H1 (cell line): ENCODE results near the gene ANXA7. TPM values are rescaled to one million over a fixed set of nuclear protein-coding genes. Genes with fewer than 3 reads are reported as not detected.

Experiments
- CTCF ChIA-PET: fragments of 300-600 bp; sonication (Branson Sonifier 250); formaldehyde crosslinking; loops from one replicate; lab custom pipeline; 2021; ENCODE audit not compliant: partially characterized antibody; lab: Charles Lee
- POLR2A ChIA-PET: fragments of 300-600 bp; sonication (Branson Sonifier 250); formaldehyde crosslinking; loops from one replicate; lab custom pipeline; 2021; ENCODE audit warnings: inconsistent platforms; ENCODE audit not compliant: partially characterized antibody; lab: Charles Lee
- DNase-seq, 2 experiments: peaks; one replicate each; pipeline versions ENCODE4 v3.0.0 to v3.0.0-alpha.2; 2010 to 2022; ENCODE audit warnings: low spot score in 2 of 2, low read depth in 1 of 2, mixed read lengths in 1 of 2
- FAIRE-seq: peaks from 2 replicates; lab custom pipeline; 2011; peaks lifted over from hg19 to GRCh38; lab: Jason Lieb, UNC
- H2AFZ ChIP-seq: 2 replicates; pipeline ENCODE4 v1.8.1; 2012; ENCODE audit warnings: low read length, inconsistent platforms
- H2AK5ac ChIP-seq: 2 replicates; pipeline ENCODE4 v1.6.1; 2013; ENCODE audit warnings: low read depth, low read length
- H2BK120ac ChIP-seq: replicated peaks from 2 replicates; pipeline ENCODE3; 2013; ENCODE audit warnings: low read depth, low read length, inconsistent platforms
- H2BK12ac ChIP-seq: 2 replicates; pipeline ENCODE4 v1.6.1; 2013; ENCODE audit warnings: low read depth, low read length
- H2BK15ac ChIP-seq: 2 replicates; pipeline ENCODE4 v1.6.1; 2013; ENCODE audit warnings: low read length
- H2BK20ac ChIP-seq: 2 replicates; pipeline ENCODE4 v1.6.1; 2013; ENCODE audit warnings: low read length
- H2BK5ac ChIP-seq: 2 replicates; pipeline ENCODE4 v1.6.1; 2013; ENCODE audit warnings: low read depth, low read length
- H3K14ac ChIP-seq: 2 replicates; pipeline ENCODE4 v1.6.1; 2013; ENCODE audit warnings: inconsistent platforms; ENCODE audit not compliant: insufficient read length
- H3K18ac ChIP-seq: 2 replicates; pipeline ENCODE4 v1.6.1; 2013; ENCODE audit warnings: low read length; ENCODE audit errors: extremely low read depth
- H3K23ac ChIP-seq: 2 replicates; pipeline ENCODE4 v1.6.1; 2013; ENCODE audit warnings: inconsistent platforms; ENCODE audit not compliant: insufficient read length
- H3K23me2 ChIP-seq: 2 replicates; pipeline ENCODE4 v1.6.1; 2013; ENCODE audit warnings: low read depth, low read length
- H3K27ac ChIP-seq: 2 replicates; pipeline ENCODE4 v1.6.1; 2011; ENCODE audit warnings: low read depth, low read length, inconsistent platforms
- H3K27me3 ChIP-seq, 4 experiments: replicated peaks in 1 of 4; 1 replicate in 1 of 4; 2 replicates in 3 of 4; pipeline versions ENCODE4 v1.6.1 to v1.8.1; 2011 to 2013; ENCODE audit warnings: low read length in 3 of 4, mild to moderate bottlenecking in 3 of 4, inconsistent platforms in 2 of 4, mixed read lengths in 2 of 4, moderate library complexity in 1 of 4; ENCODE audit not compliant: control insufficient read depth in 3 of 4, insufficient read depth in 3 of 4; ENCODE audit errors: extremely low read depth in 1 of 4
- H3K36me3 ChIP-seq, 4 experiments: 2 replicates each; pipeline versions ENCODE4 v1.6.1 to v1.8.1; 2011 to 2013; ENCODE audit warnings: mild to moderate bottlenecking in 4 of 4, low read length in 3 of 4, moderate library complexity in 2 of 4, control low read depth in 1 of 4, inconsistent platforms in 1 of 4; ENCODE audit not compliant: insufficient read depth in 4 of 4, control insufficient read depth in 2 of 4
- H3K4ac ChIP-seq: replicated peaks from 2 replicates; pipeline ENCODE3; 2013; ENCODE audit warnings: low read length, low read depth, mixed read lengths, inconsistent platforms; ENCODE audit not compliant: insufficient read length
- H3K4me1 ChIP-seq, 4 experiments: replicated peaks in 1 of 4; 1 replicate in 1 of 4; 2 replicates in 3 of 4; pipeline versions ENCODE4 v1.6.1 to v1.8.1; 2011 to 2013; ENCODE audit warnings: low read length in 3 of 4, inconsistent platforms in 2 of 4, mixed read lengths in 1 of 4; ENCODE audit not compliant: insufficient read depth in 4 of 4, control insufficient read depth in 3 of 4
- H3K4me2 ChIP-seq, 2 experiments: 2 replicates each; pipeline versions ENCODE4 v1.6.1 to v1.8.1; 2011 to 2013; ENCODE audit warnings: low read depth in 2 of 2, low read length in 2 of 2, control low read depth in 1 of 2, inconsistent platforms in 1 of 2, mild to moderate bottlenecking in 1 of 2; ENCODE audit not compliant: insufficient read depth in 1 of 2
- H3K4me3 ChIP-seq, 4 experiments: fragments of 200-600, 300-600 bp in 1 of 4; sonication (generic), shearing (Covaris generic), sonication (Bioruptor Twin) in 1 of 4; 2 replicates each; pipeline versions ENCODE4 v1.5.1 to v1.8.1; 2011 to 2016; ENCODE audit warnings: low read length in 4 of 4, low read depth in 3 of 4, control low read depth in 2 of 4, inconsistent platforms in 2 of 4, mild to moderate bottlenecking in 2 of 4, mixed read lengths in 1 of 4, moderate library complexity in 1 of 4; ENCODE audit not compliant: insufficient read depth in 2 of 4; ENCODE audit errors: extremely low read depth in 1 of 4
- H3K56ac ChIP-seq: replicated peaks from 2 replicates; pipeline ENCODE3; 2013; ENCODE audit warnings: low read depth, mild to moderate bottlenecking, mixed read lengths, low read length, inconsistent platforms; ENCODE audit not compliant: insufficient read length
- H3K79me1 ChIP-seq: 2 replicates; pipeline ENCODE4 v1.6.1; 2013; ENCODE audit warnings: low read depth, low read length, control low read depth
- H3K79me2 ChIP-seq, 2 experiments: 2 replicates each; pipeline versions ENCODE4 v1.6.1 to v1.8.1; 2012 to 2013; ENCODE audit warnings: low read length in 2 of 2, mild to moderate bottlenecking in 2 of 2, inconsistent platforms in 1 of 2; ENCODE audit not compliant: insufficient read depth in 2 of 2, control insufficient read depth in 1 of 2
- H3K9ac ChIP-seq, 4 experiments: replicated peaks in 1 of 4; 1 replicate in 1 of 4; 2 replicates in 3 of 4; pipeline versions ENCODE4 v1.6.1 to v1.8.1; 2011 to 2013; ENCODE audit warnings: low read depth in 3 of 4, low read length in 3 of 4, control low read depth in 2 of 4, mild to moderate bottlenecking in 2 of 4, moderate library complexity in 2 of 4, inconsistent platforms in 1 of 4; ENCODE audit errors: extremely low read depth in 1 of 4
- H3K9me3 ChIP-seq, 2 experiments: 2 replicates each; pipeline versions ENCODE4 v1.6.1 to v1.8.1; 2012 to 2013; ENCODE audit warnings: mild to moderate bottlenecking in 2 of 2, moderate library complexity in 2 of 2, control low read depth in 1 of 2, inconsistent platforms in 1 of 2, low read depth in 1 of 2, low read length in 1 of 2, mixed read lengths in 1 of 2; ENCODE audit not compliant: insufficient read depth in 2 of 2
- H4K20me1 ChIP-seq, 2 experiments: replicated peaks in 1 of 2; 2 replicates each; pipeline versions ENCODE3 to v1.8.1; 2011 to 2013; ENCODE audit warnings: inconsistent platforms in 2 of 2, low read length in 2 of 2, mild to moderate bottlenecking in 1 of 2; ENCODE audit not compliant: insufficient read depth in 2 of 2, control insufficient read depth in 1 of 2
- H4K5ac ChIP-seq: 2 replicates; pipeline ENCODE4 v1.6.1; 2013; ENCODE audit warnings: low read length, low read depth, mixed read lengths, inconsistent platforms; ENCODE audit not compliant: insufficient read length
- H4K8ac ChIP-seq: 2 replicates; pipeline ENCODE4 v1.8.0; 2013; ENCODE audit warnings: mild to moderate bottlenecking, moderate library complexity, low read length, inconsistent platforms; ENCODE audit not compliant: insufficient read depth; ENCODE audit errors: extremely low read depth
- H4K91ac ChIP-seq: replicated peaks from 2 replicates; pipeline ENCODE3; 2013; ENCODE audit warnings: low read length, mixed read lengths, inconsistent platforms; ENCODE audit not compliant: insufficient read length
- CEBPB ChIP-seq: IDR thresholded peaks from 2 replicates; pipeline ENCODE4 v1.6.1; 2012; ENCODE audit warnings: low read depth, low read length
- E2F6 ChIP-seq: IDR thresholded peaks from 2 replicates; pipeline ENCODE4 v1.6.1; 2012; ENCODE audit warnings: inconsistent platforms
- SRF ChIP-seq: IDR thresholded peaks from 2 replicates; pipeline ENCODE4 v1.6.1; 2011; ENCODE audit warnings: mild to moderate bottlenecking, low read depth, low read length, moderate library complexity
- WGBS, 2 experiments: shearing (Covaris generic) in 1 of 2; methylation state at CpG; one replicate each; pipeline versions ENCODE4 v1.1.6 to v1.1.7; 2013 to 2015; ENCODE audit warnings: low lambda C conversion rate in 2 of 2, mixed read lengths in 2 of 2, inconsistent platforms in 1 of 2, low coverage in 1 of 2, missing lambda C conversion rate in 1 of 2; ENCODE audit not compliant: insufficient replicate concordance in 2 of 2, insufficient coverage in 1 of 2, insufficient read length in 1 of 2; ENCODE audit errors: extremely low coverage in 1 of 2, missing lambda C conversion rate in 1 of 2; 5-methylcytosine and 5-hydroxymethylcytosine counted together
- polyA plus RNA-seq, 7 experiments: library from polyadenylated mRNA; depleted of rRNA in 3 of 7; stranded (reverse) in 5 of 7; unstranded in 2 of 7; fragments of >200 nt in 5 of 7; fragments of 200-250 nt in 2 of 7; gene quantifications; 1 replicate in 5 of 7; 2 replicates in 1 of 7; 4 replicates in 1 of 7; pipeline versions ENCODE4 v1.2.1 to v1.2.3, GENCODE V29; 2011 to 2013; ENCODE audit warnings: missing spikeins in 2 of 7, mixed read lengths in 2 of 7
- total RNA-seq: library from RNA; stranded (reverse); fragmentation: NEBNext Ultra II Directional; extraction: Animal tissue kit (Norgen Biotek cat#: 25700); gene quantifications from 2 replicates; pipeline ENCODE4 v1.2.1, GENCODE V29; 2021
- TF ChIP-seq, protein P1 (sequence below): IDR thresholded peaks from 2 replicates; pipeline ENCODE4 v1.6.1; 2011; ENCODE audit warnings: low read depth, mild to moderate bottlenecking, low read length; ENCODE audit not compliant: insufficient read depth

Gene ANXA7
- total and polyA plus RNA-seq, 2 of the 8 experiments (the other 6 are each of a cell fraction or from before 2014, with no cell fraction given): 37.1 to 63.6 TPM

DNA sequence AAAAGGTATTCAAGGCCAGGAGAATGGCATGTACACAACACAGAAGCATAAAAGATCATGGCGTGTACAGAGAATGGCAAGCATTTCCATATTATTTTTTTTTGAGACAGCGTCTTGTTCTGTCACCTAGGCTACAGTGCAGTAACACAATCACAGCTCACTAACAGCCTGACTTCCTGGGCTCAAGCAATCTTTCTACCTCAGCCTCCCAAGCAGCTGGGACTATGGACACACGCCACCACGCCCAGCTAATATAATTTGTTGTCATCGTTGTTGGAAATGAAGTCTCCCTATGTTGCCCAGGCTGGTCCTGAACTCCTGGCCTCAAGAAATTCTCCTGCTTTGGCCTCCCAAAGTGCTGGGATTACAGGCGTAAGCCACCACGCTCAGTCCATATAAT is 27.3 kb downstream of the ANXA7 start:
- Histone ChIP-seq H3K9ac (no peak overlapping the region), H2BK5ac (no peak overlapping the region), H4K91ac (no peak overlapping the region), H3K14ac (no peak overlapping the region), H3K27ac (no peak overlapping the region), H3K4me1 (no peaks in the 10 kb centered on the region), H3K23ac (no peak overlapping the region), H2AFZ (no peak overlapping the region), H2AK5ac (no peak overlapping the region), H3K23me2 (no peaks in the 10 kb centered on the region), H3K56ac (no peak overlapping the region), H3K79me2 (no peaks in the 10 kb centered on the region), H3K4ac (no peak overlapping the region), H2BK20ac (no peak overlapping the region), H2BK12ac (no peak overlapping the region), H3K18ac (no peak overlapping the region), H4K20me1 (peaks cover 0 to 1% of the 10 kb centered on the region in 2 experiments), H4K5ac (no peak overlapping the region), H3K4me3 (no peak overlapping the region), H3K36me3 (peaks cover 4 to 49% (median 22%) of the 10 kb centered on the region in 4 experiments; a peak in 5 of 8 replicates), H4K8ac (no peak overlapping the region), H3K27me3 (no peaks in the 10 kb centered on the region), H3K9me3 (no peaks in the 10 kb centered on the region), H2BK120ac (no peak overlapping the region), H2BK15ac (no peak overlapping the region), H3K79me1 (no peaks in the 10 kb centered on the region), H3K4me2 (no peak overlapping the region)
- ChIA-PET POLR2A (no interaction called here), CTCF (interaction anchor here (0.7 to 1.7 kb wide), 2 partner anchors 11 to 1489 kb away, joined by 3 to 7 read pairs; no protein-coding TSS in a partner anchor)
- 93% methylated on average over 7 of the region's 7 CpGs; no CpG with 5 or more reads in 1 of the 2 experiments for whole genome bisulfite sequencing, 2 experiments
- no peak for DNase-seq
- FAIRE-seq: no peak
- TF ChIP-seq E2F6 (no peak), CEBPB (no peak), SRF (no peak)
- TF ChIP-seq, protein P1, sequence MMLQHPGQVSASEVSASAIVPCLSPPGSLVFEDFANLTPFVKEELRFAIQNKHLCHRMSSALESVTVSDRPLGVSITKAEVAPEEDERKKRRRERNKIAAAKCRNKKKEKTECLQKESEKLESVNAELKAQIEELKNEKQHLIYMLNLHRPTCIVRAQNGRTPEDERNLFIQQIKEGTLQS: no peak
